Endothelial cell of umbilical vein (primary cell): Measurements from ENCODE around the gene TMEM184C. TPM values are rescaled to one million over a fixed set of nuclear protein-coding genes. Genes with fewer than 3 reads are reported as not detected.

ENCODE experiments used
- BruUV-seq: library from RNA; stranded (reverse); fragments of 400-500 nt; replicated peaks from 2 replicates; lab custom pipeline; 2021; lab: Mats Ljungman, UMichigan
- CTCF ChIA-PET: fragments of 300-600, 350-600 bp; sonication (Branson Sonifier 250); formaldehyde crosslinking; loops from one replicate; lab custom pipeline; 2021; ENCODE audit warnings: antibody characterized with exemption, inconsistent platforms; lab: Charles Lee
- POLR2A ChIA-PET: fragments of 300-600, 350-600 bp; sonication (Branson Sonifier 250); formaldehyde crosslinking; loops from one replicate; lab custom pipeline; 2021; ENCODE audit warnings: antibody characterized with exemption, inconsistent platforms; lab: Charles Lee
- DNase-seq: peaks from one replicate; pipeline ENCODE4 v3.0.0-alpha.2; 2011; ENCODE audit warnings: low read depth, low spot score
- FAIRE-seq: peaks from 2 replicates; lab custom pipeline; 2011; peaks lifted over from hg19 to GRCh38; lab: Jason Lieb, UNC
- H2AFZ ChIP-seq: 2 replicates; pipeline ENCODE4 v1.6.0; 2012; ENCODE audit warnings: low read depth, low read length, control low read depth, inconsistent platforms
- H3K27ac ChIP-seq: 2 replicates; pipeline ENCODE4 v1.5.1; 2011; ENCODE audit warnings: low read depth, mild to moderate bottlenecking, control low read depth, low read length, moderate library complexity; ENCODE audit not compliant: insufficient read depth
- H3K27me3 ChIP-seq, 2 experiments: 2 replicates each; pipeline versions ENCODE4 v1.6.0 to v1.6.1; 2011; ENCODE audit warnings: low read length in 2 of 2, mixed read lengths in 1 of 2; ENCODE audit not compliant: control insufficient read depth in 2 of 2, insufficient read depth in 2 of 2
- H3K36me3 ChIP-seq, 2 experiments: 2 replicates in 1 of 2; 3 replicates in 1 of 2; pipeline ENCODE4 v1.5.1; 2011; ENCODE audit warnings: low read length in 2 of 2, mild to moderate bottlenecking in 1 of 2, moderate library complexity in 1 of 2; ENCODE audit not compliant: control insufficient read depth in 2 of 2, insufficient read depth in 2 of 2; ENCODE audit errors: extremely low read depth in 1 of 2
- H3K4me1 ChIP-seq: 3 replicates; pipeline ENCODE4 v1.5.1; 2011; ENCODE audit warnings: mild to moderate bottlenecking, low read length; ENCODE audit not compliant: control insufficient read depth, insufficient read depth; ENCODE audit errors: extremely low read depth
- H3K4me2 ChIP-seq: 2 replicates; pipeline ENCODE4 v1.6.1; 2011; ENCODE audit warnings: low read length, control low read depth, mixed read lengths; ENCODE audit not compliant: insufficient read depth
- H3K4me3 ChIP-seq, 3 experiments: fragments of 200-600 bp in 1 of 3; sonication (generic), shearing (Covaris generic) in 1 of 3; replicated peaks in 1 of 3; 2 replicates each; pipeline ENCODE4 v1.5.1; 2011 to 2016; ENCODE audit warnings: control low read depth in 3 of 3, low read length in 3 of 3, mild to moderate bottlenecking in 2 of 3, inconsistent platforms in 1 of 3, low read depth in 1 of 3, moderate library complexity in 1 of 3; ENCODE audit not compliant: insufficient read depth in 1 of 3
- H3K79me2 ChIP-seq: 2 replicates; pipeline ENCODE4 v1.6.0; 2012; ENCODE audit warnings: low read length, inconsistent platforms; ENCODE audit not compliant: control insufficient read depth, insufficient read depth
- H3K9ac ChIP-seq: replicated peaks from 2 replicates; pipeline ENCODE3; 2011; ENCODE audit warnings: low read length, control low read depth; ENCODE audit not compliant: insufficient read depth; ENCODE audit errors: extremely low read depth
- H3K9me1 ChIP-seq: replicated peaks from 3 replicates; pipeline ENCODE4 v1.6.0; 2011; ENCODE audit warnings: mild to moderate bottlenecking, low read length; ENCODE audit not compliant: control insufficient read depth, insufficient read depth; ENCODE audit errors: extremely low read depth
- H3K9me3 ChIP-seq: replicated peaks from 2 replicates; pipeline ENCODE4 v1.5.1; 2012; ENCODE audit warnings: low read length, inconsistent platforms; ENCODE audit not compliant: control insufficient read depth, insufficient read depth
- H4K20me1 ChIP-seq: replicated peaks from 2 replicates; pipeline ENCODE3; 2011; ENCODE audit warnings: mild to moderate bottlenecking, low read length; ENCODE audit not compliant: control insufficient read depth, insufficient read depth; ENCODE audit errors: extremely low read depth
- CTCF ChIP-seq, 2 donors: IDR thresholded peaks; 1 replicate in 1 of 2; 2 replicates in 1 of 2; pipeline ENCODE4 v1.5.1; 2011; ENCODE audit warnings: low read length in 2 of 2, mild to moderate bottlenecking in 2 of 2, moderate library complexity in 2 of 2, control low read depth in 1 of 2, inconsistent platforms in 1 of 2, low read depth in 1 of 2; ENCODE audit not compliant: insufficient read depth in 1 of 2; ENCODE audit errors: extremely low read depth in 1 of 2
- EZH2 ChIP-seq: IDR thresholded peaks from 2 replicates; pipeline ENCODE4 v1.6.1; 2012; ENCODE audit warnings: borderline replicate concordance, low read depth, mild to moderate bottlenecking, moderate library complexity, low read length, inconsistent platforms; ENCODE audit not compliant: severe bottlenecking
- FOS ChIP-seq: IDR thresholded peaks from 2 replicates; pipeline ENCODE4 v1.6.1; 2011; ENCODE audit warnings: mild to moderate bottlenecking, low read length, moderate library complexity, borderline replicate concordance; ENCODE audit not compliant: insufficient read depth
- GATA2 ChIP-seq: IDR thresholded peaks from 2 replicates; pipeline ENCODE4 v1.7.0; 2011; ENCODE audit warnings: low read depth, mild to moderate bottlenecking, moderate library complexity, mixed read lengths, low read length; ENCODE audit not compliant: insufficient read length, insufficient read depth
- JUN ChIP-seq: IDR thresholded peaks from 2 replicates; pipeline ENCODE4 v1.6.1; 2011; ENCODE audit warnings: borderline replicate concordance, low read depth; ENCODE audit not compliant: insufficient read length, insufficient read depth
- MAX ChIP-seq: IDR thresholded peaks from 2 replicates; pipeline ENCODE4 v1.6.1; 2011; ENCODE audit not compliant: insufficient read depth, insufficient read length
- MYC ChIP-seq: IDR thresholded peaks from one replicate; pipeline ENCODE4 v1.6.1; 2011; ENCODE audit warnings: mild to moderate bottlenecking, low read depth, low read length
- POLR2A ChIP-seq: IDR thresholded peaks from 2 replicates; pipeline ENCODE4 v1.6.1; 2012; ENCODE audit warnings: low read depth, mild to moderate bottlenecking, control low read depth, low read length
- POLR2AphosphoS5 ChIP-seq: IDR thresholded peaks from 2 replicates; pipeline ENCODE4 v1.6.1; 2012; ENCODE audit warnings: low read depth, mild to moderate bottlenecking, control low read depth, low read length, moderate library complexity; ENCODE audit not compliant: insufficient read depth
- dilution Hi-C: fragments of 300-500 bp; cut with MboI; formaldehyde crosslinking; loops from one replicate; pipeline ENCODE4 v1.15.0; 2019; ENCODE audit warnings: low sequenced_read_pairs; ENCODE audit not compliant: extremely low pct_ligation_motif_present
- intact Hi-C: fragments of 100-400 bp; cut with micrococcal nuclease; formaldehyde crosslinking; loops from one replicate; pipeline ENCODE4 v1.10.0; 2022
- polyA plus RNA-seq, 4 experiments: library from polyadenylated mRNA; depleted of rRNA in 3 of 4; stranded (reverse) in 3 of 4; unstranded in 1 of 4; fragments of >200 nt; gene quantifications; 2 replicates each; pipeline versions ENCODE4 v1.2.1 to v1.2.3, GENCODE V29; 2011 to 2012; ENCODE audit warnings: missing spikeins in 1 of 4
- total RNA-seq: library from RNA; stranded (reverse); gene quantifications from 2 replicates; pipeline ENCODE4 v1.2.3, GENCODE V29; 2021

Gene TMEM184C
- total and polyA plus RNA-seq, 2 donors (not counting 3 experiments of a cell fraction or from before 2014, with no cell fraction given): 10.3 to 29.2 TPM

GRCh38 chr4:147655639-147656038, 38.4 kb downstream of the TMEM184C start:
- H3K4me1 ChIP-seq: no peaks in the 10 kb centered on the region
- peaks cover 0 to 2% of the 10 kb centered on the region in 2 experiments for H3K36me3 ChIP-seq
- POLR2A ChIA-PET: no interaction called here
- H3K9me3 ChIP-seq: no peaks in the 10 kb centered on the region
- intact Hi-C loops: no loop called here
- H4K20me1 ChIP-seq: no peaks in the 10 kb centered on the region
- no peaks in the 10 kb centered on the region for H3K27me3 ChIP-seq
- H3K9me1 ChIP-seq: no peaks in the 10 kb centered on the region
- BruUV-seq: no TSS peak
- FAIRE-seq (no peak), DNase-seq (no peak)
- TF ChIP-seq CTCF (IDR thresholded peaks at IDR 0.05; ENCODE audit: extremely low read depth in 1 of 2, insufficient read depth in 1 of 2, low read depth in 1 of 2, low read length in 2 of 2) (no peak), JUN (no peak), GATA2 (no peak), POLR2A (no peak), MAX (no peak), POLR2AphosphoS5 (no peak), MYC (no peak), EZH2 (no peak), FOS (no peak)
- H2AFZ ChIP-seq: no peak overlapping the region
- no peak overlapping the region for H3K27ac ChIP-seq
- no peak overlapping the region for H3K4me2 ChIP-seq
- CTCF ChIA-PET: interaction anchor here (0.7 to 2.3 kb wide), 2 partner anchors 211 kb away, joined by 4 to 8 read pairs; no protein-coding TSS in a partner anchor
- H3K9ac ChIP-seq: no peak overlapping the region
- dilution Hi-C loops: no loop called here
- no peaks in the 10 kb centered on the region for H3K79me2 ChIP-seq
- H3K4me3 ChIP-seq: no peak overlapping the region
